Cardiac muscle cell (in vitro differentiated cells and primary cell): ENCODE measurements around the gene KRT14. TPM values are rescaled to one million over a fixed set of nuclear protein-coding genes. Genes with fewer than 3 reads are reported as not detected.
"Not testable (repeated sequence)": the region's sequence is repeated elsewhere in the genome, so short reads cannot be mapped to it uniquely, and the experiment has no call there.

ENCODE experiments used
- DNase-seq, 2 donors: peaks; one replicate each; pipeline versions ENCODE4 v3.0.0 to v3.0.0-alpha.2; 2010 to 2017; ENCODE audit warnings: low read depth in 1 of 2, low spot score in 1 of 2
- H3K27ac ChIP-seq: fragments of 200-600 bp; sonication (generic); 2 replicates; pipeline ENCODE4 v1.5.1; 2016
- H3K27me3 ChIP-seq: fragments of 200-600 bp; sonication (generic); 2 replicates; pipeline ENCODE4 v1.6.0; 2016; ENCODE audit warnings: control low read depth
- H3K36me3 ChIP-seq: fragments of 200-600 bp; sonication (generic); 2 replicates; pipeline ENCODE4 v1.5.1; 2016; ENCODE audit warnings: control low read depth
- H3K4me1 ChIP-seq: fragments of 200-600 bp; sonication (generic); 2 replicates; pipeline ENCODE4 v1.8.1; 2017; ENCODE audit warnings: low read depth, mild to moderate bottlenecking, mixed run types
- H3K4me3 ChIP-seq: fragments of 200-600 bp; sonication (generic); 2 replicates; pipeline ENCODE4 v1.5.1; 2016; ENCODE audit warnings: mild to moderate bottlenecking
- H3K9me3 ChIP-seq: fragments of 200-600 bp; sonication (generic); 2 replicates; pipeline ENCODE4 v1.5.1; 2017; ENCODE audit warnings: low read depth, mild to moderate bottlenecking, control low read depth
- CTCF ChIP-seq: IDR thresholded peaks from 2 replicates; pipeline ENCODE4 v1.5.1; 2012; ENCODE audit warnings: low read depth, mild to moderate bottlenecking, low read length
- polyA plus RNA-seq: library from polyadenylated mRNA; unstranded; fragments of >200 nt; fragmentation: Nextera tagmentation; extraction: Ambion mirVana; gene quantifications from 2 replicates; pipeline ENCODE4 v1.2.1, GENCODE V29; 2016
- total RNA-seq: library from RNA; depleted of rRNA; stranded (reverse); fragments of >200 nt; gene quantifications from 2 replicates; pipeline ENCODE4 v1.2.3, GENCODE V29; 2016

Gene KRT14
- total and polyA plus RNA-seq, 2 experiments from 2014 or later = 0.20 TPM; not detected in 1

GRCh38 chr17:41613277-41614082 lies 26.8 kb upstream of the KRT14 start:
- no peak overlapping the region for H3K27ac ChIP-seq

GRCh38 chr17:41612376-41613160 lies 25.9 kb upstream of the KRT14 start, which contains the start of gene KRT16:
TSS of gene KRT16 (minus strand) at chr17:41612767. CDS start at chr17:41612688, 79 bp downstream.
- not testable (repeated sequence) for DNase-seq, H3K36me3 ChIP-seq, H3K9me3 ChIP-seq, H3K4me3 ChIP-seq, H3K27ac ChIP-seq, H3K4me1 ChIP-seq, H3K27me3 ChIP-seq

More at GRCh38 chr17:41613277-41614082, 26.8 kb upstream of the KRT14 start:
- Histone ChIP-seq H3K4me1 (peaks cover 5% of the 10 kb centered on the region), H3K9me3 (no peaks in the 10 kb centered on the region), H3K27me3 (no peaks in the 10 kb centered on the region), H3K36me3 (no peaks in the 10 kb centered on the region), H3K4me3 (no peak overlapping the region)
- DNase-seq = no peak
- TF ChIP-seq CTCF = no peak

- Histone ChIP-seq H3K9me3 (no peaks in the 10 kb centered on the region), H3K27me3 (no peaks in the 10 kb centered on the region), H3K27ac (no peak overlapping the region), H3K4me3 (no peak overlapping the region), H3K4me1 (peaks cover 5% of the 10 kb centered on the region), H3K36me3 (no peaks in the 10 kb centered on the region)
- TF ChIP-seq CTCF = no peak
- DNase-seq = no peak
Observed at GRCh38 chr17:41610965-41611640, 24.4 kb upstream of the KRT14 start.

- not testable (repeated sequence) for H3K36me3 ChIP-seq, H3K4me1 ChIP-seq, H3K9me3 ChIP-seq, H3K4me3 ChIP-seq, H3K27me3 ChIP-seq, H3K27ac ChIP-seq
- DNase-seq = peak in 1 of 2 donors; percentile 7
- TF ChIP-seq CTCF = peak; percentile 37
Observed at GRCh38 chr17:41610061-41610517, 23.4 kb upstream of the KRT14 start.

GRCh38 chr17:41606930-41607329 lies 20.2 kb upstream of the KRT14 start:
- not testable (repeated sequence) for H3K9me3 ChIP-seq, H3K27me3 ChIP-seq, H3K27ac ChIP-seq, H3K4me1 ChIP-seq, DNase-seq, H3K36me3 ChIP-seq, H3K4me3 ChIP-seq

- Histone ChIP-seq H3K36me3 (no peaks in the 10 kb centered on the region), H3K27ac (no peak overlapping the region), H3K27me3 (no peaks in the 10 kb centered on the region), H3K9me3 (no peaks in the 10 kb centered on the region), H3K4me1 (no peaks in the 10 kb centered on the region), H3K4me3 (no peak overlapping the region)
- TF ChIP-seq CTCF = no peak
- no peak for DNase-seq
Observed at GRCh38 chr17:41602524-41602923, 15.8 kb upstream of the KRT14 start.
